K562 (cell line): Measurements from ENCODE around the gene DYNC2I2. TPM values are rescaled to one million over a fixed set of nuclear protein-coding genes. Genes with fewer than 3 reads are reported as not detected.
A peak's percentile ranks its signal among the peaks of the same experiment; 100 is the strongest.

ENCODE experiments used
- CAMTA2 ChIP-seq: fragments of 250-450 bp; sonication (Bioruptor Pico); conservative IDR thresholded peaks from 2 replicates; pipeline ENCODE4 v1.5.1; 2022
- CXXC5 ChIP-seq: fragments of 250-450 bp; sonication (Bioruptor Pico); IDR thresholded peaks from 2 replicates; pipeline ENCODE4 v1.8.0; 2022; ENCODE audit warnings: inconsistent platforms, mild to moderate bottlenecking, moderate library complexity
- E2F4 ChIP-seq: sonication (generic); formaldehyde crosslinking; IDR thresholded peaks from 2 replicates; pipeline ENCODE4 v1.8.0; 2022; ENCODE audit warnings: mild to moderate bottlenecking, low read depth, missing genetic modification reagents
- GATA2 ChIP-seq: sonication (generic); formaldehyde crosslinking; IDR thresholded peaks from 2 replicates; pipeline ENCODE4 v1.4.0; 2020; ENCODE audit warnings: mild to moderate bottlenecking, missing genetic modification reagents
- HNRNPUL1 ChIP-seq: fragments of 200-400 bp; formaldehyde crosslinking; IDR thresholded peaks from 2 replicates; pipeline ENCODE4 v1.6.1; 2017; ENCODE audit warnings: low read length
- HOXB6 ChIP-seq: fragments of 250-450 bp; sonication (Bioruptor Pico); IDR thresholded peaks from 2 replicates; pipeline ENCODE4 v1.5.1; 2022; ENCODE audit warnings: mild to moderate bottlenecking, borderline replicate concordance
- KLF6 ChIP-seq: fragments of 250-450 bp; sonication (Bioruptor Pico); IDR thresholded peaks from 2 replicates; pipeline ENCODE4 v1.4.0; 2020; ENCODE audit warnings: mild to moderate bottlenecking, moderate library complexity, borderline replicate concordance
- MAFG ChIP-seq: fragments of 450-650 bp; conservative IDR thresholded peaks from 2 replicates; pipeline ENCODE4 v1.6.1; 2016; ENCODE audit warnings: missing genetic modification characterization, missing compliant biosample characterization
- MTA2 ChIP-seq: fragments of 450-650 bp; IDR thresholded peaks from 2 replicates; pipeline ENCODE4 v1.6.1; 2016; ENCODE audit warnings: low read depth
- PHF8 ChIP-seq: fragments of 200-600 bp; sonication (generic); IDR thresholded peaks from 2 replicates; pipeline ENCODE4 v1.6.1; 2012; ENCODE audit warnings: mixed run types, mild to moderate bottlenecking, inconsistent platforms, low read length, moderate library complexity, borderline replicate concordance
- PRPF4 ChIP-seq: fragments of 200-400 bp; formaldehyde crosslinking; IDR thresholded peaks from one replicate; pipeline ENCODE4 v1.6.1; 2017; ENCODE audit warnings: low read length, low read depth, mild to moderate bottlenecking; ENCODE audit not compliant: insufficient read depth, poor library complexity, severe bottlenecking
- RBM17 ChIP-seq: fragments of 200-400 bp; formaldehyde crosslinking; IDR thresholded peaks from 2 replicates; pipeline ENCODE4 v1.6.1; 2017; ENCODE audit warnings: low read depth, mild to moderate bottlenecking, low read length, borderline replicate concordance
- RREB1 ChIP-seq: fragments of 250-450 bp; sonication (Bioruptor Pico); IDR thresholded peaks from 2 replicates; pipeline ENCODE4 v1.4.0; 2020
- SMAD1 ChIP-seq: fragments of 150-350 bp; IDR thresholded peaks from 2 replicates; pipeline ENCODE4 v1.6.1; 2014; ENCODE audit warnings: low read length, low read depth; ENCODE audit not compliant: partially characterized antibody
- SRSF7 ChIP-seq: fragments of 200-400 bp; formaldehyde crosslinking; optimal IDR thresholded peaks from 2 replicates; pipeline ENCODE3; 2017; ENCODE audit warnings: mild to moderate bottlenecking, low read depth, low read length
- ZFX ChIP-seq: sonication (generic); formaldehyde crosslinking; IDR thresholded peaks from 2 replicates; pipeline ENCODE4 v1.8.0; 2022; ENCODE audit warnings: mild to moderate bottlenecking, missing genetic modification reagents, moderate library complexity
- ZNF57 ChIP-seq: fragments of 450-650 bp; formaldehyde crosslinking; IDR thresholded peaks from 2 replicates; pipeline ENCODE4 v1.4.0; 2020; ENCODE audit warnings: mild to moderate bottlenecking, moderate library complexity
- ZNF644 ChIP-seq: fragments of 200-800 bp; sonication (Bioruptor generic); IDR thresholded peaks from 2 replicates; pipeline ENCODE4 v1.6.1; 2016; ENCODE audit warnings: low read depth, missing genetic modification characterization, missing compliant biosample characterization
- ZNF740 ChIP-seq, 3 experiments: fragments of 200-800 bp in 1 of 3; sonication (Bioruptor generic) in 1 of 3; sonication (generic) in 1 of 3; formaldehyde crosslinking in 1 of 3; IDR thresholded peaks; 2 replicates each; pipeline versions ENCODE4 v1.6.1 to v1.8.0; 2016 to 2022; ENCODE audit warnings: mild to moderate bottlenecking in 2 of 3, missing compliant biosample characterization in 2 of 3, missing genetic modification characterization in 2 of 3, missing genetic modification reagents in 1 of 3
- polyA plus RNA-seq, 8 experiments: library from polyadenylated mRNA; depleted of rRNA in 4 of 8; stranded (reverse) in 5 of 8; unstranded in 3 of 8; fragments of >200 nt; fragmentation: Nextera tagmentation in 2 of 8; fragmentation: Illumina TruSeq in 1 of 8; extraction: Ambion mirVana in 2 of 8; extraction: Trizol in 1 of 8; gene quantifications; 2 replicates each; pipeline versions ENCODE4 v1.2.1 to v1.2.3, GENCODE V29; 2011 to 2014; ENCODE audit warnings: inconsistent platforms in 1 of 8, missing spikeins in 1 of 8
- total RNA-seq, 7 experiments: library from RNA; depleted of rRNA in 6 of 7; stranded (reverse); fragments of >200 nt in 6 of 7; fragmentation: Illumina TruSeq in 2 of 7; extraction: Trizol in 2 of 7; gene quantifications; 2 replicates each; pipeline versions ENCODE4 v1.2.1 to v1.2.3, GENCODE V29; 2011 to 2021; ENCODE audit warnings: low replicate concordance in 1 of 7

Gene DYNC2I2
- total and polyA plus RNA-seq, 9 of the 15 experiments (the other 6 are each of a cell fraction or from before 2014, with no cell fraction given), result 1.5 to 249 (median 70.0) TPM

GRCh38 chr9:128656416-128657343, at the start of gene DYNC2I2 (continued):
- peak; percentile 80 for TF ChIP-seq RREB1 (CRISPR knock-in tag)
- TF ChIP-seq CXXC5 (CRISPR knock-in tag), result peak; percentile 100
- TF ChIP-seq KLF6, result peak; percentile 94
- peak; percentile 97 for TF ChIP-seq ZFX
- peak; percentile 92 for TF ChIP-seq E2F4 (CRISPR knock-in tag)
- TF ChIP-seq HNRNPUL1, result no peak
- peak; percentile 90; the same call in 1 of the 2 replicates for TF ChIP-seq CAMTA2 (CRISPR knock-in tag)
- TF ChIP-seq ZNF57, result peak; percentile 55; the same call in 1 of the 2 replicates
- no peak for TF ChIP-seq PRPF4
- TF ChIP-seq HOXB6, result peak; percentile 28; the same call in 1 of the 2 replicates
- no peak for TF ChIP-seq RBM17
- TF ChIP-seq MTA2, result peak; percentile 50; the same call in 1 of the 2 replicates
- TF ChIP-seq SMAD1, result peak; percentile 39
- no peak for TF ChIP-seq ZNF740 (CRISPR knock-in tag; IDR thresholded peaks at IDR 0.05)
- TF ChIP-seq ZNF740 (tag; IDR thresholded peaks at IDR 0.05), result no peak
- TF ChIP-seq GATA2 (CRISPR knock-in tag), result no peak
- TF ChIP-seq PHF8, result peak; percentile 77
- TF ChIP-seq SRSF7, result no peak
- peak; percentile 97 for TF ChIP-seq ZNF644 (tag)
- TF ChIP-seq MAFG (tag), result no peak
